A673 (cell line): ENCODE results near the gene CCDC183.

Experiments
- EZH2 ChIP-seq: fragments of 200-600 bp; sonication (generic); IDR thresholded peaks from 2 replicates; pipeline ENCODE4 v1.6.1; 2017; ENCODE audit warnings: borderline replicate concordance, low read depth, mild to moderate bottlenecking, mixed read lengths, antibody characterized with exemption, low read length; ENCODE audit not compliant: poor library complexity, severe bottlenecking
- TF ChIP-seq, protein P1 (sequence below): fragments of 300-800, 200-600 bp; sonication (generic); conservative IDR thresholded peaks from 2 replicates; pipeline ENCODE4 v1.5.1; 2017; ENCODE audit warnings: low read depth, mild to moderate bottlenecking, antibody characterized with exemption, low read length, moderate library complexity, mixed read lengths

- no peak for TF ChIP-seq EZH2
- TF ChIP-seq, protein P1, sequence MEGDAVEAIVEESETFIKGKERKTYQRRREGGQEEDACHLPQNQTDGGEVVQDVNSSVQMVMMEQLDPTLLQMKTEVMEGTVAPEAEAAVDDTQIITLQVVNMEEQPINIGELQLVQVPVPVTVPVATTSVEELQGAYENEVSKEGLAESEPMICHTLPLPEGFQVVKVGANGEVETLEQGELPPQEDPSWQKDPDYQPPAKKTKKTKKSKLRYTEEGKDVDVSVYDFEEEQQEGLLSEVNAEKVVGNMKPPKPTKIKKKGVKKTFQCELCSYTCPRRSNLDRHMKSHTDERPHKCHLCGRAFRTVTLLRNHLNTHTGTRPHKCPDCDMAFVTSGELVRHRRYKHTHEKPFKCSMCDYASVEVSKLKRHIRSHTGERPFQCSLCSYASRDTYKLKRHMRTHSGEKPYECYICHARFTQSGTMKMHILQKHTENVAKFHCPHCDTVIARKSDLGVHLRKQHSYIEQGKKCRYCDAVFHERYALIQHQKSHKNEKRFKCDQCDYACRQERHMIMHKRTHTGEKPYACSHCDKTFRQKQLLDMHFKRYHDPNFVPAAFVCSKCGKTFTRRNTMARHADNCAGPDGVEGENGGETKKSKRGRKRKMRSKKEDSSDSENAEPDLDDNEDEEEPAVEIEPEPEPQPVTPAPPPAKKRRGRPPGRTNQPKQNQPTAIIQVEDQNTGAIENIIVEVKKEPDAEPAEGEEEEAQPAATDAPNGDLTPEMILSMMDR: no peak
Measured at GRCh38 chr9:136784997-136785361, 11.2 kb upstream of the CCDC183 start.
